ENCODE results near the gene WFDC12. TPM values are rescaled to one million over a fixed set of nuclear protein-coding genes. Genes with fewer than 3 reads are reported as not detected.

WFDC12 gene, protein sequence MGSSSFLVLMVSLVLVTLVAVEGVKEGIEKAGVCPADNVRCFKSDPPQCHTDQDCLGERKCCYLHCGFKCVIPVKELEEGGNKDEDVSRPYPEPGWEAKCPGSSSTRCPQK
- not detected for total RNA-seq (2021; fragmentation: NEBNext Ultra II Directional; extraction: Animal tissue kit (Norgen Biotek cat#: 25700))
- long read RNA-seq = 0 reads

DNA sequence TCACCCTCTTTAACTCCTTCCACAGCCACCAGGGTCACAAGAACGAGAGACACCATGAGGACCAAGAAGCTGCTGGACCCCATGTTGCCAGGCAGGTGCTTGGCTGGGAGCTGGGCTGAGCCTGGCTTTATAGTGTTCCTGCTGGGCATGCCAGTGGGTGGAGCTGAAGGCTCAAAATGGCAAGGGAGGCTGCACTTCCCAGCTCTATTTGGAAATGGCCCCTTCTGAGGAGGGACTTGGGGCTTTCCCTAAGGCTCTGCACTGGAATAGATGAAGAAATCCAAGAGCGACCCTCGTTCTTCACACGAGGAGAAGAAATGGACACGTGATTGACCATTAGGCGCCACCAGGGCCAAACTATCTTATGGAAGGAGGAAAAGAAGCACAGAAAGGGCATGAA lies at the start of gene WFDC12:
Gene WFDC12 (minus strand): TSS at position 101 of the 400 bp plus-strand sequence. CDS start 18 bp downstream, at position 83.
- TF ChIP-seq, protein P1, sequence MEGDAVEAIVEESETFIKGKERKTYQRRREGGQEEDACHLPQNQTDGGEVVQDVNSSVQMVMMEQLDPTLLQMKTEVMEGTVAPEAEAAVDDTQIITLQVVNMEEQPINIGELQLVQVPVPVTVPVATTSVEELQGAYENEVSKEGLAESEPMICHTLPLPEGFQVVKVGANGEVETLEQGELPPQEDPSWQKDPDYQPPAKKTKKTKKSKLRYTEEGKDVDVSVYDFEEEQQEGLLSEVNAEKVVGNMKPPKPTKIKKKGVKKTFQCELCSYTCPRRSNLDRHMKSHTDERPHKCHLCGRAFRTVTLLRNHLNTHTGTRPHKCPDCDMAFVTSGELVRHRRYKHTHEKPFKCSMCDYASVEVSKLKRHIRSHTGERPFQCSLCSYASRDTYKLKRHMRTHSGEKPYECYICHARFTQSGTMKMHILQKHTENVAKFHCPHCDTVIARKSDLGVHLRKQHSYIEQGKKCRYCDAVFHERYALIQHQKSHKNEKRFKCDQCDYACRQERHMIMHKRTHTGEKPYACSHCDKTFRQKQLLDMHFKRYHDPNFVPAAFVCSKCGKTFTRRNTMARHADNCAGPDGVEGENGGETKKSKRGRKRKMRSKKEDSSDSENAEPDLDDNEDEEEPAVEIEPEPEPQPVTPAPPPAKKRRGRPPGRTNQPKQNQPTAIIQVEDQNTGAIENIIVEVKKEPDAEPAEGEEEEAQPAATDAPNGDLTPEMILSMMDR (IDR thresholded peaks at IDR 0.05) = no peak
- Mint-ChIP-seq H3K27ac (no peak within 1 kb of the TSS), H3K9me3 (no peaks in the 10 kb centered on the region), H3K27me3 (ENCODE audit: insufficient read depth) (peaks cover 12% of the 10 kb centered on the region), H3K4me1 (ENCODE audit: low read depth) (no peaks in the 10 kb centered on the region), H3K4me3 (no peak within 1 kb of the TSS), H3K36me3 (ENCODE audit: low read depth) (no peaks in the 10 kb centered on the region)
- DNase-seq = no peak

DNA sequence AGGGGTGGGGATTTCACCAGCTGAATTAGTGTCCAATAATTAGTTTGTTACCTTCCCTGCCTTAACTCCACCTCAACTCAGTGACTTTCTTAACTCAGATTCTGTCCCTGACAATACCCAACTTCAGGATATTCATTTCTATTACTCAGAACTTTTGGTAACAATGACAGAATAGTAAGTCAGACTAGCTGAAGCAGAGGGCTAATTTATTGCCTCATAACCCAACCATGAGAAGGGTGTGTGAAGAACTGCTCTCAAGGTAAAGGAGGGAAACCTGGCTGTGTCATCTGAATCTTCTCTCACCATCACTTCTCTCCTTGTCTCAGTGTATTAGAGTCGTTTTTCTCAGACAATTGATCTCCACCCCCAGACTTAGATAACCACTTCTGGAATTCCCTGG lies 49.3 kb upstream of the WFDC12 start:
- peaks cover 3% of the 10 kb centered on the region for H3K27me3 Mint-ChIP-seq (ENCODE audit: insufficient read depth)
- no peak overlapping the region for H3K27ac Mint-ChIP-seq
- H3K36me3 Mint-ChIP-seq (ENCODE audit: low read depth) = no peaks in the 10 kb centered on the region
- TF ChIP-seq, protein P1 (IDR thresholded peaks at IDR 0.05) = no peak
- H3K4me1 Mint-ChIP-seq (ENCODE audit: low read depth) = no peaks in the 10 kb centered on the region
- H3K9me3 Mint-ChIP-seq = no peaks in the 10 kb centered on the region
- H3K4me3 Mint-ChIP-seq = no peak overlapping the region
- no peak for DNase-seq

DNA sequence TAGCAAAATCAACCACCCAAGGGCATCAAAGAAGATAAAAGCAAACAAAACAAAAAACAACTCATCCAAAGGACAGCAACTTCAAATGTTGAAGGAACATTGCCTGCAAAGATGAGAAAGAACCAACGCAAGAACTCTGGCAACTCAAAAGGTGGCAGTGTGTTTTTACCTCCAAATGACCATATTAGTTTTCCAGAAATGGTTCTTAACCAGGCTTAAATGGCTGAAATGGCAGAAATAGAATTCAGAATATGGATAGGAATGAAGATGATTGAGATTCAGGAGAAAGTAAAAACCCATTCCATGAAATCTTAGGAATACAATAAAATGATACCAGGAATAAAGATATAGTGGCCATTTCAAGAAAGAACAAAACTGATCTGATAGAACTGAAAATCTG lies 40.6 kb upstream of the WFDC12 start:
- Mint-ChIP-seq H3K36me3 (ENCODE audit: low read depth) (no peaks in the 10 kb centered on the region), H3K4me1 (ENCODE audit: low read depth) (no peaks in the 10 kb centered on the region), H3K9me3 (no peaks in the 10 kb centered on the region; the same call in 1 of the 2 replicates), H3K27me3 (ENCODE audit: insufficient read depth) (peaks cover 3% of the 10 kb centered on the region; the same call in 1 of the 2 replicates), H3K4me3 (no peak overlapping the region), H3K27ac (no peak overlapping the region)
- DNase-seq = no peak
- TF ChIP-seq, protein P1 (IDR thresholded peaks at IDR 0.05) = no peak

DNA sequence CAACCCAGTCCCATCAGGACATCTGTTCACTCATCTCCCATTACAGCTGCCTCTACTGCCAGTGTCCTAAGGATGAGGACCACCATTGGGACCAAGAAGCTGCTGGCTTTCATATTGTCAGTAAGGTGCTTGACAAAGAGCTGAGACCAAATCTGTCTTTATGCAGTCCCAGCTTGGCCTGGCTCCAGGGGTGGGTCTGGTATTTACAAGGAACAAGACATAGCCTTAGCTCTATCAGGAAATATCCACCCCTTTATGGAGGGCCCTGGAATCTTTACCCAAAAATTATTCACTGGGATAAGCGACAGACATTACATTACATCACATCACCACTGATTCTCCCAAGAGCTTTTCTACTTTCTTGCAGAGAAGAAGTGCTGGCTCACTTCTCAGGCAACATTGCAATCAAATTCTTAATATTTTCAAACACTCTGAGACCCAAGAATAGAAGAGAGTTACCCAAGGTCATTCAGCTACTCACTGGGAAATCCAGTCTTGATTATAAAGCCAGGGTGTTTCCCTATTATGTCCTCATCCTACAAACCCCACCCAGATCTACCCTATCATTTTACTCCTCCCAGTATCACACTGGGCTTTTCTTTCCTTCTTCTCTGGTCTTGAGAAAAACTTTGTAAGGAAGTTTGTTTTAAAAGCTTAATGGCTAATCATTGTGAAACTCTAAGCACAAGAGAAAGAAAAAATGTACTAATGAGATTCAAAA lies 39.0 kb upstream of the WFDC12 start:
- Mint-ChIP-seq H3K9me3 (no peaks in the 10 kb centered on the region; the same call in 1 of the 2 replicates), H3K4me1 (ENCODE audit: low read depth) (no peaks in the 10 kb centered on the region), H3K27me3 (ENCODE audit: insufficient read depth) (peaks cover 3% of the 10 kb centered on the region; the same call in 1 of the 2 replicates), H3K36me3 (ENCODE audit: low read depth) (0 out of 2 replicates have a peak, but pooled peaks cover 4% of the 10 kb centered on the region), H3K27ac (no peak overlapping the region), H3K4me3 (no peak overlapping the region)
- TF ChIP-seq, protein P1 (IDR thresholded peaks at IDR 0.05) = no peak
- DNase-seq = no peak

DNA sequence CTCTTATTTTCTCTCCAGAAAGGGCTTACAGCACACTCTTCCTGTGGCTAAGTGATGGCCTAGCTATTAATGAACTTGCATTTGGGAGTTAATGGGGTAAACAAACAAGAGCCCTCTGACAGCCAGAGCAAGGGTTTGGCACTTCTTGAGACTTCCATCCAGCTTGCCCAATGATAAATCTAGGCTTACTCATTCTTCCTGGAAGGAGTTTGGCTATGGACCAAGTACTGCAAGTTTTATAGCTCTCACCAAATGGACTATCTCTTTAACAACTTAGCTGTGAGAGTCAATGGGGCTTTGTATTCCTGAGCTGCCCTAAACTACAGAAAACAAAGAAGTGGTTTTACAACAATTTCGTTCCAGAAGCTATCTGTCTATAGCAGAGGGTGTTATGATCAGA lies 33.7 kb upstream of the WFDC12 start:
- TF ChIP-seq, protein P1 (IDR thresholded peaks at IDR 0.05) = no peak
- Mint-ChIP-seq H3K27ac (no peak overlapping the region), H3K9me3 (no peaks in the 10 kb centered on the region), H3K4me3 (no peak overlapping the region), H3K27me3 (ENCODE audit: insufficient read depth) (peaks cover 14% of the 10 kb centered on the region), H3K36me3 (ENCODE audit: low read depth) (0 out of 2 replicates have a peak, but pooled peaks cover 4% of the 10 kb centered on the region), H3K4me1 (ENCODE audit: low read depth) (peaks cover 5% of the 10 kb centered on the region; the same call in 1 of the 2 replicates)
- peak; percentile 63 for DNase-seq
